Ishikawa (cell line): ENCODE measurements around the gene TSPAN5.

ENCODE experiments used
- CEBPB ChIP-seq: IDR thresholded peaks from 2 replicates; pipeline ENCODE4 v1.6.1; 2012
- CREB1 ChIP-seq: IDR thresholded peaks from 2 replicates; pipeline ENCODE4 v1.6.1; 2012; ENCODE audit warnings: low read depth
- EGR1 ChIP-seq: IDR thresholded peaks from 2 replicates; pipeline ENCODE4 v1.6.1; 2012
- EP300 ChIP-seq: IDR thresholded peaks from 2 replicates; pipeline ENCODE4 v1.6.1; 2012; ENCODE audit warnings: borderline replicate concordance
- FOXM1 ChIP-seq: IDR thresholded peaks from 2 replicates; pipeline ENCODE4 v1.6.1; 2012; ENCODE audit warnings: low read depth, borderline replicate concordance
- NFIC ChIP-seq: IDR thresholded peaks from 2 replicates; pipeline ENCODE4 v1.6.1; 2012
- RAD21 ChIP-seq: IDR thresholded peaks from 2 replicates; pipeline ENCODE4 v1.6.1; 2012; ENCODE audit warnings: low read depth
- REST ChIP-seq: IDR thresholded peaks from 2 replicates; pipeline ENCODE4 v1.6.1; 2012; ENCODE audit warnings: low read depth, mild to moderate bottlenecking
- TAF1 ChIP-seq: IDR thresholded peaks from 2 replicates; pipeline ENCODE4 v1.6.1; 2012; ENCODE audit warnings: low read depth, mild to moderate bottlenecking
- TCF12 ChIP-seq: IDR thresholded peaks from 2 replicates; pipeline ENCODE4 v1.6.1; 2012; ENCODE audit warnings: low read depth
- TEAD4 ChIP-seq: IDR thresholded peaks from 2 replicates; pipeline ENCODE4 v1.6.1; 2012
- USF1 ChIP-seq: IDR thresholded peaks from 2 replicates; pipeline ENCODE4 v1.6.1; 2012
- YY1 ChIP-seq: IDR thresholded peaks from 2 replicates; pipeline ENCODE4 v1.6.1; 2012; ENCODE audit warnings: low read depth
- ZBTB7A ChIP-seq: IDR thresholded peaks from 2 replicates; pipeline ENCODE4 v1.6.1; 2012; ENCODE audit warnings: low read depth
- TF ChIP-seq, protein P1 (sequence below): IDR thresholded peaks from 2 replicates; pipeline ENCODE4 v1.6.1; 2012

Gene TSPAN5

DNA sequence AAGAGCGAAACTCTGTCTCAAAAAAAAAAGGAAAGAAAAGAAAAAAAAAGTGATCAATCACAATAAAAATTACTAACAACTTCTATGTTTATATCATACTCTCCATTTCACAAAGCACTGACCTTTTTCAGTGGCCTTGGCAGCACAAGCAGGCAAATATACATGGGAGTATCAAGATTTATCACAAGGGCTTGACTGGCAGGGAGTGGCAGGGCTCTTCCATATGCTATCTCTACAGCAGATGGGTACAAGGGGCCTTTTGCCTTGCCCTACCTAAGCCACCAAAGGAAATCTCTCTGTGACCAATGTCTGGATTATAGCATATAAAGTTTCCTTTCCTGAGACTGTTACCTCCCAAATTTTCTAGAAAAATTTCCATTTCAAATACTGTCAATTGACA lies 24.4 kb downstream of the TSPAN5 start:
- TF ChIP-seq EGR1 (no peak), CREB1 (no peak), TEAD4 (no peak), ZBTB7A (no peak), YY1 (no peak), NFIC (no peak), REST (no peak), CEBPB (no peak), EP300 (no peak), USF1 (no peak), TCF12 (no peak), FOXM1 (no peak), RAD21 (no peak), TAF1 (no peak)
- TF ChIP-seq, protein P1, sequence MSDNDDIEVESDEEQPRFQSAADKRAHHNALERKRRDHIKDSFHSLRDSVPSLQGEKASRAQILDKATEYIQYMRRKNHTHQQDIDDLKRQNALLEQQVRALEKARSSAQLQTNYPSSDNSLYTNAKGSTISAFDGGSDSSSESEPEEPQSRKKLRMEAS, result no peak

- TF ChIP-seq TCF12 (no peak), RAD21 (no peak), REST (no peak), CEBPB (no peak), TAF1 (no peak), EGR1 (no peak), USF1 (no peak)
- TF ChIP-seq, protein P1, result no peak
Observed at GRCh38 chr4:98633159-98633558, 25.3 kb downstream of the TSPAN5 start.

GRCh38 chr4:98632258-98632657 lies 26.2 kb downstream of the TSPAN5 start:
- no peak for TF ChIP-seq CREB1
- no peak for TF ChIP-seq USF1
- TF ChIP-seq CEBPB, result no peak
- no peak for TF ChIP-seq RAD21
- TF ChIP-seq, protein P1, result no peak
- no peak for TF ChIP-seq NFIC
- TF ChIP-seq YY1, result no peak
- TF ChIP-seq REST, result no peak
- no peak for TF ChIP-seq ZBTB7A

- TF ChIP-seq, protein P1, result no peak
- TF ChIP-seq TAF1 (no peak), FOXM1 (no peak), TEAD4 (no peak), CEBPB (no peak), YY1 (no peak)
Observed at GRCh38 chr4:98631506-98631905, 26.9 kb downstream of the TSPAN5 start.
